Pancreas (tissue), 10 donors: ENCODE data around the gene OCLN. TPM values are rescaled to one million over a fixed set of nuclear protein-coding genes. Genes with fewer than 3 reads are reported as not detected.

ENCODE experiments used
- ATAC-seq, 4 donors: fragments of 200-7000 bp; cut with Tn5 transposase; one replicate each; pipeline versions ENCODE4 v1.8.0 to v1.9.1; 2020; ENCODE audit warnings: mild to moderate bottlenecking in 4 of 4, moderate library complexity in 4 of 4
- DNase-seq, 6 donors: peaks; one replicate each; pipeline ENCODE4 v3.0.0-alpha.2; 2020
- FAIRE-seq: peaks from 2 replicates; lab custom pipeline; 2012; peaks lifted over from hg19 to GRCh38; lab: Jason Lieb, UNC
- H3K27ac ChIP-seq, 4 donors: fragments of 200-600 bp; sonication (generic); 1 replicate in 3 of 4; 2 replicates in 1 of 4; pipeline versions ENCODE4 v1.5.0 to v1.8.0; 2020
- H3K27me3 ChIP-seq, 4 donors: fragments of 200-600 bp; one replicate each; pipeline ENCODE4 v1.8.0; 2021
- H3K36me3 ChIP-seq, 3 donors: fragments of 200-600 bp; sonication (generic) in 1 of 3; one replicate each; pipeline versions ENCODE4 v1.5.0 to v1.8.0; 2020 to 2021
- H3K4me1 ChIP-seq, 3 donors: fragments of 200-600 bp; one replicate each; pipeline ENCODE4 v1.8.0; 2021
- H3K4me3 ChIP-seq, 4 donors: fragments of 200-600 bp; sonication (generic) in 2 of 4; one replicate each; pipeline versions ENCODE4 v1.5.0 to v1.8.0; 2020 to 2021
- H3K9me3 ChIP-seq, 4 donors: fragments of 200-600 bp; one replicate each; pipeline ENCODE4 v1.8.0; 2021
- WGBS, 2 donors: extraction: QIAGEN DNeasy Blood & Tissue Kit; methylation state at CpG; one replicate each; pipeline ENCODE4 v1.1.7; 2013; 5-methylcytosine and 5-hydroxymethylcytosine counted together
- intact Hi-C, 3 donors: fragments of 100-400 bp; cut with DNase I; formaldehyde crosslinking; loops; one replicate each; pipeline versions ENCODE4 v1.11.1 to v1.14.2; 2022
- polyA plus RNA-seq, 2 donors: library from polyadenylated mRNA; stranded (reverse); fragments of 200-250 nt; gene quantifications; one replicate each; pipeline ENCODE4 v1.2.3, GENCODE V29; 2013
- total RNA-seq, 6 donors: library from RNA; stranded (reverse); fragmentation: NEBNext Ultra II Directional in 4 of 6; extraction: Animal tissue kit (Norgen Biotek cat#: 25700) in 4 of 6; gene quantifications; one replicate each; pipeline versions ENCODE4 v1.2.1 to v1.2.4, GENCODE V29; 2021 to 2023
- TF ChIP-seq, protein P1 (sequence below), 4 donors: fragments of 200-600 bp; sonication (generic) in 3 of 4; IDR thresholded peaks; one replicate each; pipeline versions ENCODE4 v1.5.0 to v1.8.0; 2021; ENCODE audit warnings: antibody characterized with exemption in 4 of 4
- donor health status: healthy with polysubstance abuse.
- donor health status: DM: no; HTN: no; CAD: no; lungs with moderate emphysema.
- donor health status: DM: no; HTN: no; CAD: no.
- donor health status: control.
- donor health status: control.
- donor health status: Bipolar disorder and iron deficiency.
- donor health status: DM: yes; HTN: yes; CAD: no.
- donor health status: DM: no; HTN: no; CAD: no.
- donor health status: DM: no; HTN: no; CAD: no.
- donor health status: DM: yes; HTN: yes; CAD: no.

OCLN gene
- total and polyA plus RNA-seq, 8 donors = 10.9 to 107 (median 41.2) TPM

- FAIRE-seq (no peak), DNase-seq (no peak), ATAC-seq (no peak)
- Histone ChIP-seq H3K4me1 (peaks cover 16 to 37% (median 32%) of the 10 kb centered on the region in 3 donors), H3K27me3 (no peaks in the 10 kb centered on the region), H3K9me3 (no peaks in the 10 kb centered on the region), H3K27ac (peak overlapping the region in 2 of 4 donors; percentile 12 to 84), H3K4me3 (no peak overlapping the region), H3K36me3 (no peaks in the 10 kb centered on the region)
- intact Hi-C loops = no loop called here
- TF ChIP-seq, protein P1, sequence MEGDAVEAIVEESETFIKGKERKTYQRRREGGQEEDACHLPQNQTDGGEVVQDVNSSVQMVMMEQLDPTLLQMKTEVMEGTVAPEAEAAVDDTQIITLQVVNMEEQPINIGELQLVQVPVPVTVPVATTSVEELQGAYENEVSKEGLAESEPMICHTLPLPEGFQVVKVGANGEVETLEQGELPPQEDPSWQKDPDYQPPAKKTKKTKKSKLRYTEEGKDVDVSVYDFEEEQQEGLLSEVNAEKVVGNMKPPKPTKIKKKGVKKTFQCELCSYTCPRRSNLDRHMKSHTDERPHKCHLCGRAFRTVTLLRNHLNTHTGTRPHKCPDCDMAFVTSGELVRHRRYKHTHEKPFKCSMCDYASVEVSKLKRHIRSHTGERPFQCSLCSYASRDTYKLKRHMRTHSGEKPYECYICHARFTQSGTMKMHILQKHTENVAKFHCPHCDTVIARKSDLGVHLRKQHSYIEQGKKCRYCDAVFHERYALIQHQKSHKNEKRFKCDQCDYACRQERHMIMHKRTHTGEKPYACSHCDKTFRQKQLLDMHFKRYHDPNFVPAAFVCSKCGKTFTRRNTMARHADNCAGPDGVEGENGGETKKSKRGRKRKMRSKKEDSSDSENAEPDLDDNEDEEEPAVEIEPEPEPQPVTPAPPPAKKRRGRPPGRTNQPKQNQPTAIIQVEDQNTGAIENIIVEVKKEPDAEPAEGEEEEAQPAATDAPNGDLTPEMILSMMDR (IDR thresholded peaks at IDR 0.05) = no peak
- 93% methylated on average over 3 of the region's 3 CpGs for WGBS, 2 donors
Observed at GRCh38 chr5:69498384-69498783, 5.8 kb downstream of the OCLN start.

DNA sequence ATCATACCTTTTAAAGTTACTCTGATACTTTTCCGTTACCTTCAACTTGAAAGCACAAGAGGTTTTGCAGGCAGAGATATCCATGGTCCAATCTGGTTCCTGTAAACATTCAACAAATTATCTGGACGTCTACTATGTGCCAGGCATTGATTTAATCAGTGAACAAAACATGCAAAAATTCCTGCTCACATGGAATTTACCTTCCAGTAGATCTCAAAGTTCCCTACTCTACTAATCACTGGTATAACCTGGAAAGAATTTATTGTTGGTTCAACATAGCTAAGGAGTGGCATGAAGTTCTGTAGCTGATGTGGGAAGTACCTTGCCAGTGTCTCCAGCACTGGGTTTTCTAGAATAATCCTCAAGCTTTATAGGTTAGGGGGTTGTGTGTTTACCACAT, 9.8 kb downstream of the OCLN start:
- Histone ChIP-seq H3K4me3 (no peak overlapping the region), H3K27ac (peak overlapping the region; percentile 24 to 84 (median 66)), H3K9me3 (no peaks in the 10 kb centered on the region), H3K4me1 (peaks cover 13 to 31% (median 23%) of the 10 kb centered on the region in 3 donors), H3K36me3 (peaks cover 0 to 16% (median 0%) of the 10 kb centered on the region in 3 donors), H3K27me3 (no peaks in the 10 kb centered on the region)
- ATAC-seq = peak; percentile 56 to 72 (median 63)
- FAIRE-seq = no peak
- TF ChIP-seq, protein P1 (IDR thresholded peaks at IDR 0.05) = no peak
- intact Hi-C loops = no loop called here
- WGBS, 2 donors = 10% methylated on average over 2 of the region's 2 CpGs
- no peak for DNase-seq

DNA sequence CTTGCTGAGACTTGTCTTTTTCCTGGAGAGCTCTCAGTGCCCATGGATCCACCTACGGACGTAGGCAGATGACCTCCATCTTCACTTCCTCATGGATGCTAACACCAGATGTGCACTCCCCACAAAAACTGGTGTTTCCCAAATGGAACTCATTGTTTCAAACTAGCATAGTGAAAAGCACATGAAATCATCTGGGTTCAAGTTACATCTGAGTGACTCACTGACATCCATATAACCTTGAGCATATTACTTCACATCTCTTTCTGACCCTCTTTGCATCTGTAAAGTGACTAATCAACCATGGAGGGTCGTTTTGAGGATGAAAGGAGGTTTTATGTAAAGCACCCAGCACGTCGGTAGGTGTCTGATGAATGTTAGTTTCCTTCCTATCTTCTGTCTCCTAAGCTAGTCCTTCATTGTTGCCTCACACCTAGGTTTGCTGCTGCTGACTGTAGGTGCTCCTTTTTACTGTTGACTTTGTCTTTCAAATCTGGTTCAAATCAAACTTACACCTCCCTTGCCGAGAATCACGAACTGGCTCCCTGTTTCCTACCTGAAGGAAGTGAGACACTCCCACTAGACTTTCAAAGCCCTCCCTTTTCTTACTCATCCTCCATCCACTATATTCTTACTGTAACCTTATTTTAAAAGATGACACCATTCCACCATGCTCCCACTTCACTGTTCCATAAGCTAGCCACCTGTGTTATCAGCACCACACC, 10.3 kb downstream of the OCLN start:
- intact Hi-C loops = no loop called here
- no peak overlapping the region for H3K4me3 ChIP-seq
- peaks cover 13 to 28% (median 23%) of the 10 kb centered on the region in 3 donors for H3K4me1 ChIP-seq
- H3K27ac ChIP-seq = peak overlapping the region; percentile 24 to 84 (median 66)
- no peaks in the 10 kb centered on the region for H3K9me3 ChIP-seq
- ATAC-seq = peak in 1 of 4 donors; percentile 11
- no peak for FAIRE-seq
- DNase-seq = no peak
- 50 to 53% methylated on average over 7 of the region's 7 CpGs for WGBS, 2 donors
- no peaks in the 10 kb centered on the region for H3K27me3 ChIP-seq
- TF ChIP-seq, protein P1 (IDR thresholded peaks at IDR 0.05) = no peak
- peaks cover 0 to 19% (median 0%) of the 10 kb centered on the region in 3 donors for H3K36me3 ChIP-seq

DNA sequence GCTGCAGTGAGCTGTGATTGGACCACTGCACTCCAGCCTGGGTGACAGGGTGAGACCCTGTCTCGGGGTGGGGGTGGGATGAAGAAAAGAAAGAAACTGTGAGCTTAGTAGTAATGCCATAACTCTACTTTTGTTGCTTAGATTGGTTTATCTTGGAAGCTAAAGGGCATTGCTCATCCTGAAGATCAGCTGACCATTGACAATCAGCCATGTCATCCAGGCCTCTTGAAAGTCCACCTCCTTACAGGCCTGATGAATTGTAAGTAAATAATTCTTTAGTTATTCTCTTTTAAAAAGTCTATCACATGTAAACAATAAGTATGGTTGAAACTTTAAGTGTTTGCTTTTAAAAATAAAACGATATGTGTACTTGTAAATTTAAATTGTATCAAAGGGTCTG, 11.4 kb downstream of the OCLN start:
- H3K4me1 ChIP-seq = peaks cover 13 to 24% (median 23%) of the 10 kb centered on the region in 3 donors
- no peaks in the 10 kb centered on the region for H3K27me3 ChIP-seq
- ATAC-seq = no peak
- H3K27ac ChIP-seq = no peak overlapping the region
- no peaks in the 10 kb centered on the region for H3K9me3 ChIP-seq
- H3K36me3 ChIP-seq = peaks cover 0 to 26% (median 0%) of the 10 kb centered on the region in 3 donors
- H3K4me3 ChIP-seq = no peak overlapping the region
- intact Hi-C loops = no loop called here
- TF ChIP-seq, protein P1 (IDR thresholded peaks at IDR 0.05) = no peak
- 83 to 91% methylated on average over 2 of the region's 2 CpGs for WGBS, 2 donors
- no peak for FAIRE-seq
- DNase-seq = no peak

DNA sequence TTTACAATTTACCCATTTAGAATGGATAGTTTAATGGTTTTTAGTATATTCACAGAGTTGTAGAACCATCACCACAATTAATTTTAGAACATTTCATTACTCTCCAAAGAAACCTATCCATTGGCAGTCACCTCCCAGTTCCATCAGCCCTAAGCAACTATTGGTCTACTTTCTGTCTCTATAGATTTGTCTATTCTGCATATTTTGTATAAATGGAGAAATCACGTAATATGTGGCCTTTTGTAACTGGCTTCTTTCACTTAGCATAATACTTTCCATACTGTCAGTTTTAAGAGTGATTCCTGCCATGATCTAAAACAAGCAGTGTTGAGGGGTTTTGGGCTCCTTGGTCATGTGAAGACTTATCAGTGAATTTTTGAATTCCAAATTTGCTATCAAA, 12.7 kb downstream of the OCLN start:
- peaks cover 13 to 20% (median 16%) of the 10 kb centered on the region in 3 donors for H3K4me1 ChIP-seq
- WGBS, 2 donors = 95 to 97% methylated on average over 1 of the region's 1 CpG
- FAIRE-seq (no peak), ATAC-seq (no peak), DNase-seq (no peak)
- H3K27ac ChIP-seq = no peak overlapping the region
- intact Hi-C loops = no loop called here
- no peak overlapping the region for H3K4me3 ChIP-seq
- peaks cover 0 to 39% (median 0%) of the 10 kb centered on the region in 3 donors for H3K36me3 ChIP-seq
- H3K27me3 ChIP-seq = no peaks in the 10 kb centered on the region
- TF ChIP-seq, protein P1 (IDR thresholded peaks at IDR 0.05) = no peak
- no peaks in the 10 kb centered on the region for H3K9me3 ChIP-seq
